ENCODE data around the gene EPAS1. TPM values are rescaled to one million over a fixed set of nuclear protein-coding genes. Genes with fewer than 3 reads are reported as not detected.

The EPAS1 gene
- total and polyA plus RNA-seq, 12 donors: 112 to 415 (median 201) TPM

DNA sequence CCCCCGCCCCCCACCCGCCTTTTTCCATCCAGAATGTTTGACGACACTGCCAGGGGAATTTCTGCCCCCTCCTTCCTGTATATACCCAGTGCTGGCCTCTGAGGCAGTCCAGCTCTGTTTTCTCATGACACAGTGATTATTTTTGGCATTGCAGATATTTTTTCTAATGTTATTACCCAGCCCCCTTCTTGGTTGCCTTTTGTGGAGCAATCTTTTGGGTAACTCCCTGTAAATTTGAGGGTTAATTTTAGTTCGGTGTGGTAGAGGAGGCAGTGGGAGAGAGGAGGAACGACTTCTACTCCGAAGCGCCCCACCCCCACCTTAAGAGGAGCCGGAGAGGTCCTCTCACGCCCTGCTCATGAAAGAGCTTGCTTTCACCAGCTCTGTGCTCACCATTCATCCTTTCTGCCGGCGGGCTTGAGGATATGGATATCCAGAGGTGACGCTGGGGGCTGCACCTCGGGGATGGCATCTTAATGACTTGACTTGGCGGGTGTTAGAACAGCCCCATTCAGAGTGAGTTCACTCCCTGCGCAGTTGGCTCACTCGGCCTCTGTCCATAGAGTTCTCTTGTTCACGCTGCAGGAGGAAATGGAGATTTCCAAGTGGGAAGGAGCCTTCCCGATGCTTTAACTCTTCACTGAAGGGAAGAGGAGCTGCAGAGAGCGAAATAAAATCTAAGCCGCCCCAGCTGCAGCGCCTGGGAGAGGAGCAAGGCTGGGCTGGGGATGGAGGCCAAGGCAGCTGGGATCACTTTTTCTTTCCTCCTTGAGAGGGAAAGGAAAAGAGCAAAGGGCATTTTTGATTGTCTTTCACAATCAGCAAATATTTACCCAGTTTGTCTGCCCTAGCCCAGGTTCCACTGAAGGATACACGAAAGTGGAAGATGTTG lies 38.4 kb downstream of the EPAS1 start:
- ATAC-seq (peak in 7 of 8 donors; percentile 16 to 55 (median 39)), DNase-seq (peak in 1 of 2 donors; percentile 62)
- Histone ChIP-seq H3K27me3 (no peaks in the 10 kb centered on the region), H3K4me1 (peaks cover 65 to 100% (median 98%) of the 10 kb centered on the region in 9 donors), H3K27ac (peak overlapping the region; percentile 41 to 91 (median 85)), H3K9me3 (no peaks in the 10 kb centered on the region), H3K36me3 (no peaks in the 10 kb centered on the region), H3K4me3 (peak overlapping the region in 8 of 10 donors; percentile 8 to 49 (median 42))
- 13 to 14% methylated on average over 22 of the region's 22 CpGs for WGBS, 2 donors
- intact Hi-C loops (cut with DNase I): loop anchor here in 6 of 10 donors (2.0 to 5.0 kb wide), 3 partner anchors 29 to 38 kb away; partner anchors contain the start of gene EPAS1 (in 3 of the 6)
- TF ChIP-seq, protein P1, sequence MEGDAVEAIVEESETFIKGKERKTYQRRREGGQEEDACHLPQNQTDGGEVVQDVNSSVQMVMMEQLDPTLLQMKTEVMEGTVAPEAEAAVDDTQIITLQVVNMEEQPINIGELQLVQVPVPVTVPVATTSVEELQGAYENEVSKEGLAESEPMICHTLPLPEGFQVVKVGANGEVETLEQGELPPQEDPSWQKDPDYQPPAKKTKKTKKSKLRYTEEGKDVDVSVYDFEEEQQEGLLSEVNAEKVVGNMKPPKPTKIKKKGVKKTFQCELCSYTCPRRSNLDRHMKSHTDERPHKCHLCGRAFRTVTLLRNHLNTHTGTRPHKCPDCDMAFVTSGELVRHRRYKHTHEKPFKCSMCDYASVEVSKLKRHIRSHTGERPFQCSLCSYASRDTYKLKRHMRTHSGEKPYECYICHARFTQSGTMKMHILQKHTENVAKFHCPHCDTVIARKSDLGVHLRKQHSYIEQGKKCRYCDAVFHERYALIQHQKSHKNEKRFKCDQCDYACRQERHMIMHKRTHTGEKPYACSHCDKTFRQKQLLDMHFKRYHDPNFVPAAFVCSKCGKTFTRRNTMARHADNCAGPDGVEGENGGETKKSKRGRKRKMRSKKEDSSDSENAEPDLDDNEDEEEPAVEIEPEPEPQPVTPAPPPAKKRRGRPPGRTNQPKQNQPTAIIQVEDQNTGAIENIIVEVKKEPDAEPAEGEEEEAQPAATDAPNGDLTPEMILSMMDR (IDR thresholded peaks at IDR 0.05): no peak

GRCh38 chr2:46336283-46336959 lies 39.2 kb downstream of the EPAS1 start:
- H3K36me3 ChIP-seq: no peaks in the 10 kb centered on the region
- intact Hi-C loops (cut with DNase I): loop anchor here in 5 of 10 donors (5.0 kb wide), 2 partner anchors 34 to 39 kb away; partner anchors contain the start of gene EPAS1 (in 3 of the 5)
- DNase-seq: no peak
- ATAC-seq: peak in 6 of 8 donors; percentile 9 to 33 (median 16)
- 14 to 17% methylated on average over 4 of the region's 4 CpGs for WGBS, 2 donors
- peak overlapping the region; percentile 41 to 91 (median 85) for H3K27ac ChIP-seq
- TF ChIP-seq, protein P1 (IDR thresholded peaks at IDR 0.05): no peak
- H3K9me3 ChIP-seq: no peaks in the 10 kb centered on the region
- H3K4me1 ChIP-seq: peaks cover 58 to 100% (median 98%) of the 10 kb centered on the region in 9 donors
- H3K4me3 ChIP-seq: peak overlapping the region in 4 of 10 donors; percentile 42 to 49 (median 44)
- H3K27me3 ChIP-seq: no peaks in the 10 kb centered on the region

DNA sequence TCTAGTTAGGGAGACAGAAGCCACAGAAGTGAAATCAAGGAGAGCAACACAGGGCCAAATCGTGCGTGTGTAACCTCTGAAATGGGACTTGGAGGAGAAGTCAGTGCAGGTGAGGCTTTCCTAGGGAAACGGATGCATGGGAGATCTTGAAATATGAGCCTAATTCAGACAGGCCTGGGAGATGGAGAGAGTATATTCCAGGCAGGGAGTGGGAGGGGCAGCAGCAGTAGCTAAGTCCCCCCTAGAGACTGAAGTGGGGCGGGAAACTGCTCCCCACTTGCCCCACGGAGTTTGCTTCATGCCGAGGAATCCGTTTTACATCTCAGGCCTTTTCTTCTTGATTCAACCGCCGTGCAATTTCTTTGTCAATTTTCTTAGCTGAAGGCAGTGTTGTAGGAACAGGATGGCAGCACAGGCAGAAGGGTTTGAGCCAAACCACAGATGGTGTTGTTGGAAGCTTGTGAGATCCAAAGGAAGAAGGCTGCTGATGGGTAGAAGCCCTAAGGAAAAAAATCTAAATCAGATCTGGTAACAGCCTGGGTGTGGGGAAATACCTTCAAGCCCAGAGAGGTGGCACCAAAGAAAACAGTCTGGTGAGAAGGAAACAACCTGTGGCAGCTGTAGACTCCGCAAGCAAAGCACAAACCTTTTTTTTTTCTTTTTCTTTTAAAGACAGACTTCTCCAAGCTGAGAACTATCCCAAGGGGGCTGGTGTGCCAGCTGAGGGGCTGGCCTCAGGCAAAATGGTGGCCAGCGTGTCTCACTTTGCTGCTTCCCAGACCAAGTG lies 40.2 kb downstream of the EPAS1 start:
- 50 to 65% methylated on average over 11 of the region's 11 CpGs for WGBS, 2 donors
- TF ChIP-seq, protein P1 (IDR thresholded peaks at IDR 0.05): no peak
- no peaks in the 10 kb centered on the region for H3K27me3 ChIP-seq
- intact Hi-C loops (cut with DNase I): loop anchor here in 5 of 10 donors (5.0 kb wide), 2 partner anchors 35 to 40 kb away; partner anchors contain the start of gene EPAS1 (in 3 of the 5)
- H3K4me3 ChIP-seq: no peak overlapping the region
- H3K36me3 ChIP-seq: no peaks in the 10 kb centered on the region
- DNase-seq (no peak), ATAC-seq (no peak)
- peak overlapping the region; percentile 30 to 91 (median 85) for H3K27ac ChIP-seq
- no peaks in the 10 kb centered on the region for H3K9me3 ChIP-seq
- H3K4me1 ChIP-seq: peaks cover 56 to 100% (median 100%) of the 10 kb centered on the region in 9 donors

Measured in heart right ventricle (tissue), 16 donors.